Body of pancreas (tissue), 4 donors: Measurements from ENCODE around the gene TLL2.

Experiments
- CTCF ChIP-seq, 7 experiments: fragments of 450-650 bp in 4 of 7; fragments of 200-600 bp in 3 of 7; sonication (generic) in 3 of 7; IDR thresholded peaks; one replicate each; pipeline ENCODE4 v1.5.1; 2016 to 2019; ENCODE audit warnings: antibody characterized with exemption in 7 of 7
- POLR2A ChIP-seq, 3 donors: fragments of 450-650 bp; IDR thresholded peaks; one replicate each; pipeline ENCODE4 v1.6.1; 2016; ENCODE audit warnings: antibody characterized with exemption in 3 of 3, mild to moderate bottlenecking in 2 of 3

- TF ChIP-seq CTCF (IDR thresholded peaks at IDR 0.05) = no peak
- TF ChIP-seq POLR2A (IDR thresholded peaks at IDR 0.05) = no peak
These were observed 25.4 kb downstream of the TLL2 start for GRCh38 chr10:96488161-96488935.
